Activated CD8-positive, alpha-beta T cell treated with anti-CD3 and anti-CD28 coated beads for 36 hours (primary cell): ENCODE results near the gene PIEZO1. TPM values are rescaled to one million over a fixed set of nuclear protein-coding genes. Genes with fewer than 3 reads are reported as not detected.

Experiments
- ATAC-seq: fragments of 200-7000 bp; cut with Tn5 transposase; one replicate; pipeline ENCODE4 v1.10.0; 2021; ENCODE audit warnings: mild to moderate bottlenecking, moderate library complexity
- CTCF ChIA-PET: fragments of 350-600 bp; sonication (Branson Sonifier 250); formaldehyde crosslinking; loops from one replicate; lab custom pipeline; 2021; ENCODE audit warnings: antibody characterized with exemption; lab: Charles Lee
- POLR2A ChIA-PET: fragments of 350-600 bp; sonication (Branson Sonifier 250); formaldehyde crosslinking; loops from one replicate; lab custom pipeline; 2021; ENCODE audit warnings: antibody characterized with exemption; lab: Charles Lee
- DNase-seq: peaks from one replicate; pipeline ENCODE4 v3.0.0-alpha.2; 2020
- H3K27ac Mint-ChIP-seq: one replicate; pipeline ENCODE4 v1.8.0; 2021; ENCODE audit warnings: mild to moderate bottlenecking, mixed read lengths
- H3K27me3 Mint-ChIP-seq: one replicate; pipeline ENCODE4 v1.8.0; 2021; ENCODE audit warnings: mixed read lengths
- H3K36me3 Mint-ChIP-seq: one replicate; pipeline ENCODE4 v1.8.0; 2021; ENCODE audit warnings: low read depth, mixed read lengths
- H3K4me1 Mint-ChIP-seq: one replicate; pipeline ENCODE4 v1.8.0; 2021; ENCODE audit warnings: low read depth, mixed read lengths
- H3K4me3 Mint-ChIP-seq: one replicate; pipeline ENCODE4 v1.8.0; 2021; ENCODE audit warnings: mild to moderate bottlenecking, moderate library complexity, mixed read lengths
- H3K9me3 Mint-ChIP-seq: one replicate; pipeline ENCODE4 v1.8.0; 2021; ENCODE audit warnings: mixed read lengths
- CTCF ChIP-seq: fragments of 200-600 bp; IDR thresholded peaks from one replicate; pipeline ENCODE4 v1.8.0; 2022; ENCODE audit warnings: antibody characterized with exemption, mild to moderate bottlenecking
- intact Hi-C: fragments of 100-400 bp; cut with micrococcal nuclease; formaldehyde crosslinking; loops from one replicate; pipeline ENCODE4 v1.10.0; 2022
- total RNA-seq, 2 experiments: library from RNA; stranded (reverse); gene quantifications; one replicate each; pipeline ENCODE4 v1.2.3, GENCODE V29; 2021

The PIEZO1 gene
- total RNA-seq, 2 experiments from 2014 or later: 87.7 to 91.8 TPM

- Mint-ChIP-seq H3K27ac (no peak overlapping the region), H3K36me3 (no peaks in the 10 kb centered on the region), H3K27me3 (no peaks in the 10 kb centered on the region), H3K9me3 (no peaks in the 10 kb centered on the region), H3K4me1 (peaks cover 39% of the 10 kb centered on the region), H3K4me3 (peak overlapping the region; percentile 73)
- CTCF ChIA-PET: interaction anchor here (1.3 to 1.8 kb wide), 2 partner anchors 13 to 15 kb away, joined by 4 to 5 read pairs; no protein-coding TSS in a partner anchor
- ATAC-seq (no peak), DNase-seq (no peak)
- intact Hi-C loops: no loop called here
- POLR2A ChIA-PET: interaction anchor here (0.9 to 5.7 kb wide), 3 partner anchors 11 to 67 kb away, joined by 3 to 61 read pairs (median 4); partner anchors contain the start of genes CTU2 and RNF166
- no peak for TF ChIP-seq CTCF
Observed at GRCh38 chr16:88687254-88687576, 97.8 kb downstream of the PIEZO1 start.

- ChIA-PET CTCF (interaction anchor here (1.3 to 2.4 kb wide), 4 partner anchors 14 to 50 kb away, joined by 4 to 16 read pairs (median 6); no protein-coding TSS in a partner anchor), POLR2A (interaction anchor here (0.9 to 5.7 kb wide), 3 partner anchors 10 to 67 kb away, joined by 3 to 61 read pairs (median 4); partner anchors contain the start of genes CTU2 and RNF166)
- no peak for TF ChIP-seq CTCF
- peak within 1 kb of the TSS; percentile 73 for H3K4me3 Mint-ChIP-seq
- peak within 1 kb of the TSS; percentile 34 for H3K27ac Mint-ChIP-seq
- no peaks in the 10 kb centered on the region for H3K27me3 Mint-ChIP-seq
- DNase-seq: peak; percentile 87
- intact Hi-C loops: no loop called here
- ATAC-seq: peak; percentile 71
- peaks cover 39% of the 10 kb centered on the region for H3K4me1 Mint-ChIP-seq
- no peaks in the 10 kb centered on the region for H3K36me3 Mint-ChIP-seq
- H3K9me3 Mint-ChIP-seq: no peaks in the 10 kb centered on the region
Observed at GRCh38 chr16:88686439-88687253, 98.4 kb downstream of the PIEZO1 start, which contains the start of gene SNAI3. TSS of gene SNAI3 (minus strand) at chr16:88686507. CDS start at chr16:88686406, 101 bp downstream.

- H3K27me3 Mint-ChIP-seq: no peaks in the 10 kb centered on the region
- peak; percentile 29 for ATAC-seq
- intact Hi-C loops: no loop called here
- POLR2A ChIA-PET: interaction anchor here (5.7 kb wide), 1 partner anchor 17 kb away, joined by 61 read pairs; the partner anchor contains the start of genes CTU2 and RNF166
- H3K4me1 Mint-ChIP-seq: peaks cover 38% of the 10 kb centered on the region
- H3K4me3 Mint-ChIP-seq: peak overlapping the region; percentile 73
- CTCF ChIA-PET: interaction anchor here (1.7 to 2.4 kb wide), 2 partner anchors 18 to 49 kb away, joined by 8 to 16 read pairs; no protein-coding TSS in a partner anchor
- H3K36me3 Mint-ChIP-seq: no peaks in the 10 kb centered on the region
- TF ChIP-seq CTCF: no peak
- peak; percentile 48 for DNase-seq
- no peaks in the 10 kb centered on the region for H3K9me3 Mint-ChIP-seq
- no peak overlapping the region for H3K27ac Mint-ChIP-seq
Observed at GRCh38 chr16:88686062-88686438, 99.0 kb downstream of the PIEZO1 start.

GRCh38 chr16:88685156-88686061, 99.6 kb downstream of the PIEZO1 start:
- CTCF ChIA-PET: interaction anchor here (0.7 to 2.4 kb wide), 16 partner anchors 11 to 1039 kb away, joined by 3 to 16 read pairs (median 4); partner anchors contain the start of gene IL17C
- POLR2A ChIA-PET: interaction anchor here (1.0 to 5.7 kb wide), 4 partner anchors 18 to 48 kb away, joined by 3 to 61 read pairs (median 4); partner anchors contain the start of genes CTU2, MVD and RNF166
- DNase-seq (peak; percentile 84), ATAC-seq (peak; percentile 28)
- Mint-ChIP-seq H3K4me1 (peaks cover 36% of the 10 kb centered on the region), H3K27ac (peak overlapping the region; percentile 34), H3K9me3 (no peaks in the 10 kb centered on the region), H3K27me3 (no peaks in the 10 kb centered on the region), H3K4me3 (peak overlapping the region; percentile 73), H3K36me3 (peaks cover 2% of the 10 kb centered on the region)
- peak; percentile 91 for TF ChIP-seq CTCF
- intact Hi-C loops: no loop called here
